ENCODE measurements around the gene CLEC10A.

DNA sequence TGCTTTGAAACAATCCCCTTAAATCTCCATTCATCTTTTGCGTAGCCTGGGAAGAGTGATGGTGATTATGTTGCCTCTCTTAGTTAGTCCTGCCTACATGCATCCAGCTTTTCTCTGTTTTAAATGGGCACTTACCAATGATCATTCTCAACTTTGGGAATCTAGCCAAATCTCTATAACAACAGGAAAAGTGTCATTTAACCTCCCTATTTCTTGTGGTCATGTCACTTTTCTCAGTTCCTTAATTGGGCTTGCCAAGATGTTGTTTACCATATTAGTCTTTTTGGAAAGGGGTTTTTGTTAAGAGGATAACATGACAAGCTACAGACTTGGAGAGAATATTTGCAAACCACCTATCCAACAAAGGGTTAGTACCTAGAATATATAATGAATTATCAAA lies 15.6 kb upstream of the CLEC10A start:
- TF ChIP-seq, protein P1, sequence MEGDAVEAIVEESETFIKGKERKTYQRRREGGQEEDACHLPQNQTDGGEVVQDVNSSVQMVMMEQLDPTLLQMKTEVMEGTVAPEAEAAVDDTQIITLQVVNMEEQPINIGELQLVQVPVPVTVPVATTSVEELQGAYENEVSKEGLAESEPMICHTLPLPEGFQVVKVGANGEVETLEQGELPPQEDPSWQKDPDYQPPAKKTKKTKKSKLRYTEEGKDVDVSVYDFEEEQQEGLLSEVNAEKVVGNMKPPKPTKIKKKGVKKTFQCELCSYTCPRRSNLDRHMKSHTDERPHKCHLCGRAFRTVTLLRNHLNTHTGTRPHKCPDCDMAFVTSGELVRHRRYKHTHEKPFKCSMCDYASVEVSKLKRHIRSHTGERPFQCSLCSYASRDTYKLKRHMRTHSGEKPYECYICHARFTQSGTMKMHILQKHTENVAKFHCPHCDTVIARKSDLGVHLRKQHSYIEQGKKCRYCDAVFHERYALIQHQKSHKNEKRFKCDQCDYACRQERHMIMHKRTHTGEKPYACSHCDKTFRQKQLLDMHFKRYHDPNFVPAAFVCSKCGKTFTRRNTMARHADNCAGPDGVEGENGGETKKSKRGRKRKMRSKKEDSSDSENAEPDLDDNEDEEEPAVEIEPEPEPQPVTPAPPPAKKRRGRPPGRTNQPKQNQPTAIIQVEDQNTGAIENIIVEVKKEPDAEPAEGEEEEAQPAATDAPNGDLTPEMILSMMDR (conservative IDR thresholded peaks at IDR 0.05; ENCODE audit: low read length): no peak
- no peak for TF ChIP-seq EZH2phosphoT487 (IDR thresholded peaks at IDR 0.05; ENCODE audit: borderline replicate concordance, low read depth, low read length)

All from OCI-LY7 (cell line).